Mesothelial cell of epicardium (in vitro differentiated cells): ENCODE measurements around the gene SLC15A4. TPM values are rescaled to one million over a fixed set of nuclear protein-coding genes. Genes with fewer than 3 reads are reported as not detected.

Experiments used
- DNase-seq, 2 experiments: peaks; one replicate each; pipeline ENCODE4 v3.0.0; 2021; ENCODE audit warnings: low spot score in 2 of 2; ENCODE audit not compliant: unreplicated experiment in 2 of 2
- H3K27ac Mint-ChIP-seq: 2 replicates; pipeline ENCODE4 v1.8.0; 2021; ENCODE audit warnings: mixed read lengths
- H3K27me3 Mint-ChIP-seq: 2 replicates; pipeline ENCODE4 v1.8.0; 2021; ENCODE audit warnings: low read depth, mixed read lengths
- H3K36me3 Mint-ChIP-seq: 2 replicates; pipeline ENCODE4 v1.8.0; 2021; ENCODE audit warnings: mixed read lengths
- H3K4me1 Mint-ChIP-seq: 2 replicates; pipeline ENCODE4 v1.8.0; 2021; ENCODE audit warnings: mixed read lengths
- H3K4me3 Mint-ChIP-seq: 2 replicates; pipeline ENCODE4 v1.8.0; 2021; ENCODE audit warnings: mild to moderate bottlenecking, moderate library complexity, mixed read lengths
- H3K9me3 Mint-ChIP-seq: 2 replicates; pipeline ENCODE4 v1.8.0; 2021; ENCODE audit warnings: mixed read lengths
- total RNA-seq: library from RNA; stranded (reverse); gene quantifications from 3 replicates; pipeline ENCODE4 v1.2.1, GENCODE V29; 2021
- TF ChIP-seq, protein P1 (sequence below): fragments of 200-600 bp; sonication (generic); IDR thresholded peaks from one replicate; pipeline ENCODE4 v1.5.0; 2021; ENCODE audit warnings: antibody characterized with exemption; ENCODE audit not compliant: unreplicated experiment

SLC15A4 gene
- total RNA-seq, 1 donor from 2014 or later, result 26.6 TPM

- Mint-ChIP-seq H3K27me3 (no peaks in the 10 kb centered on the region), H3K9me3 (no peaks in the 10 kb centered on the region), H3K27ac (no peak overlapping the region), H3K4me3 (no peak overlapping the region), H3K36me3 (peaks cover 50% of the 10 kb centered on the region), H3K4me1 (no peaks in the 10 kb centered on the region)
- TF ChIP-seq, protein P1, sequence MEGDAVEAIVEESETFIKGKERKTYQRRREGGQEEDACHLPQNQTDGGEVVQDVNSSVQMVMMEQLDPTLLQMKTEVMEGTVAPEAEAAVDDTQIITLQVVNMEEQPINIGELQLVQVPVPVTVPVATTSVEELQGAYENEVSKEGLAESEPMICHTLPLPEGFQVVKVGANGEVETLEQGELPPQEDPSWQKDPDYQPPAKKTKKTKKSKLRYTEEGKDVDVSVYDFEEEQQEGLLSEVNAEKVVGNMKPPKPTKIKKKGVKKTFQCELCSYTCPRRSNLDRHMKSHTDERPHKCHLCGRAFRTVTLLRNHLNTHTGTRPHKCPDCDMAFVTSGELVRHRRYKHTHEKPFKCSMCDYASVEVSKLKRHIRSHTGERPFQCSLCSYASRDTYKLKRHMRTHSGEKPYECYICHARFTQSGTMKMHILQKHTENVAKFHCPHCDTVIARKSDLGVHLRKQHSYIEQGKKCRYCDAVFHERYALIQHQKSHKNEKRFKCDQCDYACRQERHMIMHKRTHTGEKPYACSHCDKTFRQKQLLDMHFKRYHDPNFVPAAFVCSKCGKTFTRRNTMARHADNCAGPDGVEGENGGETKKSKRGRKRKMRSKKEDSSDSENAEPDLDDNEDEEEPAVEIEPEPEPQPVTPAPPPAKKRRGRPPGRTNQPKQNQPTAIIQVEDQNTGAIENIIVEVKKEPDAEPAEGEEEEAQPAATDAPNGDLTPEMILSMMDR, result no peak
- DNase-seq, result no peak
Measured at GRCh38 chr12:128792398-128792797, 31.4 kb downstream of the SLC15A4 start.

- DNase-seq, result no peak
- no peaks in the 10 kb centered on the region for H3K27me3 Mint-ChIP-seq
- H3K9me3 Mint-ChIP-seq, result no peaks in the 10 kb centered on the region
- H3K4me1 Mint-ChIP-seq, result no peaks in the 10 kb centered on the region
- H3K4me3 Mint-ChIP-seq, result no peak overlapping the region
- TF ChIP-seq, protein P1, result no peak
- no peak overlapping the region for H3K27ac Mint-ChIP-seq
- H3K36me3 Mint-ChIP-seq, result peaks cover 43% of the 10 kb centered on the region
Measured at GRCh38 chr12:128791395-128792322, 32.1 kb downstream of the SLC15A4 start.

DNA sequence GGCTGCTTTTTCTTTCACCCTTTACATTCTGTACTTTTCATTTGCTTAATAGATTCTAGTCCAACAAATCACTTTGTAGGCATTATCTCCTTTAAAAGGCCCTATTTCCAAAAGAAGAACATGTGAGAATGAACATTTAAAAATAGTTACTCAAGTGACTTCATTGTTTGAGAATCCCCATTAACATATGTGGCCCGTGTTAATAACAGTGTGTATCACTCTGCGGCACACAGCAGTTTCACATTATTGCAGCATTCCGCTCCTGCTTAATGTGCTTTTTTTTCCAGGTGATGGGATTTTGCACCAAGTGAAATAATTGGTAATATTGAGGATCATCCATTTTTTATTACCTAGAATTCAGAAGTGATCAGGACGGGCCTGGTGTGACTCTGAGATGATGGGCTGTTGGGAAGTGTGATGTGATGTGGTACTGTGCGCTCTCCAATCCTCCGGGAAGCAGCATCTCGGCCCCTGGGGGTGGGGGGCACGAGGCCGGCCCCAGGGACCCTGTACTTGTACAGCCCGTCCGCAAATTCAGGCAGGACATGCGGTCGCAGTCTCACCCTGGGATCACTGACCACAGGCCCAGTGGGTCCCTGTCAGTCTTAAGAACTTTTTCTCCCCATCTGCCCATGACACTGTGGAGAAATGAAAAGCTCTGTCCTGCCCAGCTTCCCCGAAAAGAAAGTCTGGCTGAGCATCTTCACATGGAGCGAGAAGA, 32.9 kb downstream of the SLC15A4 start:
- no peaks in the 10 kb centered on the region for H3K4me1 Mint-ChIP-seq
- no peaks in the 10 kb centered on the region for H3K27me3 Mint-ChIP-seq
- peaks cover 36% of the 10 kb centered on the region for H3K36me3 Mint-ChIP-seq
- H3K9me3 Mint-ChIP-seq, result no peaks in the 10 kb centered on the region
- H3K4me3 Mint-ChIP-seq, result no peak overlapping the region
- no peak overlapping the region for H3K27ac Mint-ChIP-seq
- TF ChIP-seq, protein P1, result no peak
- DNase-seq, result no peak

DNA sequence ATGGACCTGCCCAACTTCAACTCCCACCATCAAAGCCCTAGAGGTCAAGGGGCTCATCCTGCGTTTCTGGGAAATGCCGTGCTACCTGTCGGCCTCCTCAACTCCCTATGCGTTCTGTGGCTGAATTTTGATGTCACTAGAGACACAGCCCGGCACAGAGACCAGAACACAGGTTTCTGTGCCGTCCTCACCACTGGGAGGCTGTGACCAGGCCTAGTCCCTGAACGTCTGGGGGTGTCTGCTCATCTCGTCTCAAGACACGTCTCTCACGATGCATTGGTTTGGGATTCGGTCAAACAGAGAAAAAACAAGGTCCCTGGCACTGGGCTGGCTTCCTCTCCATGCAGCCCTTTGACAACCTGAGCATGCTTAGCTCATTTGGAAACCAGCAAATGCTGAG, 33.5 kb downstream of the SLC15A4 start:
- no peaks in the 10 kb centered on the region for H3K27me3 Mint-ChIP-seq
- peaks cover 32% of the 10 kb centered on the region for H3K36me3 Mint-ChIP-seq
- no peak for DNase-seq
- no peak overlapping the region for H3K27ac Mint-ChIP-seq
- H3K4me3 Mint-ChIP-seq, result no peak overlapping the region
- TF ChIP-seq, protein P1, result no peak
- no peaks in the 10 kb centered on the region for H3K4me1 Mint-ChIP-seq
- no peaks in the 10 kb centered on the region for H3K9me3 Mint-ChIP-seq

- DNase-seq, result no peak
- TF ChIP-seq, protein P1, result no peak
- Mint-ChIP-seq H3K27me3 (no peaks in the 10 kb centered on the region), H3K36me3 (peaks cover 24% of the 10 kb centered on the region), H3K4me1 (no peaks in the 10 kb centered on the region), H3K9me3 (no peaks in the 10 kb centered on the region), H3K4me3 (no peak overlapping the region), H3K27ac (no peak overlapping the region)
Measured at GRCh38 chr12:128789356-128789929, 34.3 kb downstream of the SLC15A4 start.
